GM12892 (cell line): Measurements from ENCODE around the gene FBXO24.

Experiments used
- DNase-seq: peaks from one replicate; pipeline ENCODE4 v3.0.0; 2011; ENCODE audit not compliant: insufficient read length
- FAIRE-seq: peaks from 2 replicates; lab custom pipeline; 2011; peaks lifted over from hg19 to GRCh38; lab: Jason Lieb, UNC
- POLR2A ChIP-seq: IDR thresholded peaks from 2 replicates; pipeline ENCODE4 v1.6.1; 2011; ENCODE audit warnings: low read depth, low read length, control low read depth
- POLR2AphosphoS5 ChIP-seq: IDR thresholded peaks from 2 replicates; pipeline ENCODE4 v1.6.1; 2011; ENCODE audit warnings: low read depth, low read length, control low read depth
- TAF1 ChIP-seq: IDR thresholded peaks from 2 replicates; pipeline ENCODE4 v1.6.1; 2011; ENCODE audit warnings: low read depth, mild to moderate bottlenecking, control low read depth, low read length, borderline replicate concordance

The FBXO24 gene

GRCh38 chr7:100588438-100588837, 2.3 kb downstream of the FBXO24 start:
- TF ChIP-seq POLR2A, result no peak
- no peak for TF ChIP-seq POLR2AphosphoS5
- no peak for TF ChIP-seq TAF1
- DNase-seq (no peak), FAIRE-seq (no peak)

- FAIRE-seq, result no peak
These were observed 3.3 kb downstream of the FBXO24 start for GRCh38 chr7:100589341-100589947.

GRCh38 chr7:100590077-100590737, 4.1 kb downstream of the FBXO24 start:
- FAIRE-seq (no peak), DNase-seq (no peak)
- TF ChIP-seq POLR2AphosphoS5, result no peak
- no peak for TF ChIP-seq TAF1
- no peak for TF ChIP-seq POLR2A

More at GRCh38 chr7:100589341-100589947, 3.3 kb downstream of the FBXO24 start:
- DNase-seq, result no peak
- no peak for TF ChIP-seq TAF1
- no peak for TF ChIP-seq POLR2AphosphoS5
- no peak for TF ChIP-seq POLR2A

- FAIRE-seq (no peak), DNase-seq (no peak)
- TF ChIP-seq POLR2A (no peak), TAF1 (no peak), POLR2AphosphoS5 (no peak)
These were observed 5.5 kb downstream of the FBXO24 start for GRCh38 chr7:100591596-100591995.

- DNase-seq (no peak), FAIRE-seq (no peak)
- TF ChIP-seq TAF1, result no peak
- no peak for TF ChIP-seq POLR2A
- no peak for TF ChIP-seq POLR2AphosphoS5
These were observed 9.1 kb downstream of the FBXO24 start for GRCh38 chr7:100595188-100595587.

GRCh38 chr7:100598425-100598824, 12.3 kb downstream of the FBXO24 start:
- no peak for DNase-seq
- FAIRE-seq, result no peak
- no peak for TF ChIP-seq POLR2A
- TF ChIP-seq POLR2AphosphoS5, result no peak
- no peak for TF ChIP-seq TAF1

- TF ChIP-seq POLR2A (no peak), TAF1 (no peak), POLR2AphosphoS5 (no peak)
- no peak for FAIRE-seq
- no peak for DNase-seq
These were observed 14.0 kb downstream of the FBXO24 start for GRCh38 chr7:100599911-100600729.

GRCh38 chr7:100600730-100601038, 14.6 kb downstream of the FBXO24 start:
- TF ChIP-seq TAF1 (no peak), POLR2AphosphoS5 (no peak), POLR2A (no peak)
- DNase-seq (no peak), FAIRE-seq (no peak)

- TF ChIP-seq POLR2A, result no peak
- no peak for TF ChIP-seq TAF1
- no peak for TF ChIP-seq POLR2AphosphoS5
- no peak for DNase-seq
These were observed 17.0 kb downstream of the FBXO24 start for GRCh38 chr7:100602889-100603725.

GRCh38 chr7:100603726-100604027, 17.5 kb downstream of the FBXO24 start:
- DNase-seq, result no peak
- no peak for TF ChIP-seq TAF1
- TF ChIP-seq POLR2A, result no peak
- no peak for TF ChIP-seq POLR2AphosphoS5
- FAIRE-seq, result no peak

More at GRCh38 chr7:100602889-100603725, 17.0 kb downstream of the FBXO24 start:
- FAIRE-seq, result no peak
